GM12892 (cell line): Measurements from ENCODE around the gene RNF10.

ENCODE experiments used
- POLR2A ChIP-seq: IDR thresholded peaks from 2 replicates; pipeline ENCODE4 v1.6.1; 2011; ENCODE audit warnings: low read depth, low read length, control low read depth
- POLR2AphosphoS5 ChIP-seq: IDR thresholded peaks from 2 replicates; pipeline ENCODE4 v1.6.1; 2011; ENCODE audit warnings: low read depth, low read length, control low read depth

GRCh38 chr12:120490833-120491512 is 43.2 kb upstream of the RNF10 start:
- no peak for TF ChIP-seq POLR2AphosphoS5
- TF ChIP-seq POLR2A, result no peak
